Activated CD8-positive, alpha-beta T cell treated with anti-CD3 and anti-CD28 coated beads for 36 hours (primary cell): ENCODE data around the gene CUL9. TPM values are rescaled to one million over a fixed set of nuclear protein-coding genes. Genes with fewer than 3 reads are reported as not detected.

ENCODE experiments used
- ATAC-seq: fragments of 200-7000 bp; cut with Tn5 transposase; one replicate; pipeline ENCODE4 v1.10.0; 2021; ENCODE audit warnings: mild to moderate bottlenecking, moderate library complexity
- CTCF ChIA-PET: fragments of 350-600 bp; sonication (Branson Sonifier 250); formaldehyde crosslinking; loops from one replicate; lab custom pipeline; 2021; ENCODE audit warnings: antibody characterized with exemption; lab: Charles Lee
- POLR2A ChIA-PET: fragments of 350-600 bp; sonication (Branson Sonifier 250); formaldehyde crosslinking; loops from one replicate; lab custom pipeline; 2021; ENCODE audit warnings: antibody characterized with exemption; lab: Charles Lee
- DNase-seq: peaks from one replicate; pipeline ENCODE4 v3.0.0-alpha.2; 2020
- H3K27ac Mint-ChIP-seq: one replicate; pipeline ENCODE4 v1.8.0; 2021; ENCODE audit warnings: mild to moderate bottlenecking, mixed read lengths
- H3K27me3 Mint-ChIP-seq: one replicate; pipeline ENCODE4 v1.8.0; 2021; ENCODE audit warnings: mixed read lengths
- H3K36me3 Mint-ChIP-seq: one replicate; pipeline ENCODE4 v1.8.0; 2021; ENCODE audit warnings: low read depth, mixed read lengths
- H3K4me1 Mint-ChIP-seq: one replicate; pipeline ENCODE4 v1.8.0; 2021; ENCODE audit warnings: low read depth, mixed read lengths
- H3K4me3 Mint-ChIP-seq: one replicate; pipeline ENCODE4 v1.8.0; 2021; ENCODE audit warnings: mild to moderate bottlenecking, moderate library complexity, mixed read lengths
- H3K9me3 Mint-ChIP-seq: one replicate; pipeline ENCODE4 v1.8.0; 2021; ENCODE audit warnings: mixed read lengths
- intact Hi-C: fragments of 100-400 bp; cut with micrococcal nuclease; formaldehyde crosslinking; loops from one replicate; pipeline ENCODE4 v1.10.0; 2022
- total RNA-seq, 2 experiments: library from RNA; stranded (reverse); gene quantifications; one replicate each; pipeline ENCODE4 v1.2.3, GENCODE V29; 2021
- TF ChIP-seq, protein P1 (sequence below): fragments of 200-600 bp; IDR thresholded peaks from one replicate; pipeline ENCODE4 v1.8.0; 2022; ENCODE audit warnings: antibody characterized with exemption, mild to moderate bottlenecking

CUL9 gene
- total RNA-seq, 2 experiments from 2014 or later, result 38.8 to 43.1 TPM

GRCh38 chr6:43271103-43271815, 89.3 kb downstream of the CUL9 start:
- peaks cover 25% of the 10 kb centered on the region for H3K27me3 Mint-ChIP-seq
- ChIA-PET CTCF (interaction anchor here (1.1 kb wide), 1 partner anchor 37 kb away, joined by 3 read pairs; the partner anchor contains the start of gene CRIP3), POLR2A (interaction anchor here (0.7 kb wide), 2 partner anchors 9 to 92 kb away, joined by 3 to 5 read pairs; no protein-coding TSS in a partner anchor)
- H3K4me3 Mint-ChIP-seq, result no peak overlapping the region
- DNase-seq (no peak), ATAC-seq (no peak)
- H3K9me3 Mint-ChIP-seq, result no peaks in the 10 kb centered on the region
- TF ChIP-seq, protein P1, sequence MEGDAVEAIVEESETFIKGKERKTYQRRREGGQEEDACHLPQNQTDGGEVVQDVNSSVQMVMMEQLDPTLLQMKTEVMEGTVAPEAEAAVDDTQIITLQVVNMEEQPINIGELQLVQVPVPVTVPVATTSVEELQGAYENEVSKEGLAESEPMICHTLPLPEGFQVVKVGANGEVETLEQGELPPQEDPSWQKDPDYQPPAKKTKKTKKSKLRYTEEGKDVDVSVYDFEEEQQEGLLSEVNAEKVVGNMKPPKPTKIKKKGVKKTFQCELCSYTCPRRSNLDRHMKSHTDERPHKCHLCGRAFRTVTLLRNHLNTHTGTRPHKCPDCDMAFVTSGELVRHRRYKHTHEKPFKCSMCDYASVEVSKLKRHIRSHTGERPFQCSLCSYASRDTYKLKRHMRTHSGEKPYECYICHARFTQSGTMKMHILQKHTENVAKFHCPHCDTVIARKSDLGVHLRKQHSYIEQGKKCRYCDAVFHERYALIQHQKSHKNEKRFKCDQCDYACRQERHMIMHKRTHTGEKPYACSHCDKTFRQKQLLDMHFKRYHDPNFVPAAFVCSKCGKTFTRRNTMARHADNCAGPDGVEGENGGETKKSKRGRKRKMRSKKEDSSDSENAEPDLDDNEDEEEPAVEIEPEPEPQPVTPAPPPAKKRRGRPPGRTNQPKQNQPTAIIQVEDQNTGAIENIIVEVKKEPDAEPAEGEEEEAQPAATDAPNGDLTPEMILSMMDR, result no peak
- intact Hi-C loops, result no loop called here
- no peaks in the 10 kb centered on the region for H3K36me3 Mint-ChIP-seq
- H3K27ac Mint-ChIP-seq, result no peak overlapping the region
- peaks cover 17% of the 10 kb centered on the region for H3K4me1 Mint-ChIP-seq

- Mint-ChIP-seq H3K4me3 (no peak overlapping the region), H3K36me3 (no peaks in the 10 kb centered on the region), H3K27ac (no peak overlapping the region), H3K27me3 (peaks cover 30% of the 10 kb centered on the region), H3K4me1 (peaks cover 19% of the 10 kb centered on the region), H3K9me3 (no peaks in the 10 kb centered on the region)
- DNase-seq, result no peak
- POLR2A ChIA-PET, result interaction anchor here (1.3 kb wide), 1 partner anchor 25 kb away, joined by 3 read pairs; no protein-coding TSS in a partner anchor
- TF ChIP-seq, protein P1, result no peak
- intact Hi-C loops, result no loop called here
- CTCF ChIA-PET, result interaction anchor here (1.1 to 1.5 kb wide), 2 partner anchors 8 to 36 kb away, joined by 3 to 6 read pairs; partner anchors contain the start of gene CRIP3
- ATAC-seq, result no peak
Observed at GRCh38 chr6:43271944-43272343, 89.9 kb downstream of the CUL9 start.

DNA sequence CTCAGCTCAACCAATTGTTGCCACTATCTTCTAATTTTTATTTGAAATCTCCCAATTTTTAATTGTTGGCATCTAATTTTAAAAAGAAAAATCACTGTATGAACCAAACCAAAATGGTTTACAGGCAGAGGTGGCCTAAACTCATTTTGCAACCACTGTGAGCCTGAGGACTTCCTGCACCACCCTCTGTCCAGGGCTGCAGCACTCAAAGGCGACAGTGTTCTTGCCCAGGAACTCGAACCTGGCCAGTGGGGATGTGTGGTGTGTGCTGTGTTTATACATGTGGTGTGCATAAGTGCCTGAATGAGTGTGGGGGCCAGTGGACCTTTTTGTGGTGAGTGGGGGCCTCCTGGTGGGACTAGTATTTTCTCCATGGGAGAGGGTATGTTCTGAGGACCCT, 91.7 kb downstream of the CUL9 start:
- TF ChIP-seq, protein P1, result no peak
- Mint-ChIP-seq H3K4me3 (no peak overlapping the region), H3K36me3 (no peaks in the 10 kb centered on the region), H3K27ac (no peak overlapping the region), H3K4me1 (peaks cover 18% of the 10 kb centered on the region), H3K9me3 (no peaks in the 10 kb centered on the region), H3K27me3 (peaks cover 35% of the 10 kb centered on the region)
- ATAC-seq (no peak), DNase-seq (no peak)
- CTCF ChIA-PET, result no interaction called here
- intact Hi-C loops, result no loop called here
- POLR2A ChIA-PET, result no interaction called here

Other genes starting within 250 kb of the CUL9 start
- under 1 TPM; 0.25 to 0.38 TPM for gene GNMT, start 221.4 kb upstream of the CUL9 start, total RNA-seq
- gene PEX6, start 203.0 kb upstream of the CUL9 start, total RNA-seq, result 1 to 10 TPM; 7.3 to 9.0 TPM
- 10 to 100 TPM; 41.6 to 47.5 TPM for gene PPP2R5D, start 197.6 kb upstream of the CUL9 start, total RNA-seq
- gene MEA1, start 168.2 kb upstream of the CUL9 start, total RNA-seq, result 10 to 100 TPM; 84.8 to 92.3 TPM
- gene KLHDC3, start 167.9 kb upstream of the CUL9 start, total RNA-seq, result 10 to 100 TPM; 58.6 to 64.0 TPM
- gene RRP36, start 160.6 kb upstream of the CUL9 start, total RNA-seq, result 10 to 100 TPM; 47.9 to 48.0 TPM
- gene CUL7, start 128.3 kb upstream of the CUL9 start, total RNA-seq, result 10 to 100 TPM; 13.9 TPM
- gene MRPL2, start 122.8 kb upstream of the CUL9 start, total RNA-seq, result 100 to 1,000 TPM; 108 TPM
- 10 to 100 TPM; 10.6 to 11.5 TPM for gene KLC4, start 122.6 kb upstream of the CUL9 start, total RNA-seq
- 1 to 10 TPM; 3.8 to 4.1 TPM for gene PTK7, start 105.9 kb upstream of the CUL9 start, total RNA-seq
- gene SRF, start 10.9 kb upstream of the CUL9 start, total RNA-seq, result 10 to 100 TPM; 34.5 to 35.4 TPM
- 10 to 100 TPM; 86.2 to 86.5 TPM for gene DNPH1, start 47.3 kb downstream of the CUL9 start, total RNA-seq
- under 1 TPM; 0.09 to 0.11 TPM for gene TTBK1, start 61.3 kb downstream of the CUL9 start, total RNA-seq
- not detected for gene SLC22A7, start 116.1 kb downstream of the CUL9 start, total RNA-seq
- gene CRIP3, start 126.6 kb downstream of the CUL9 start, total RNA-seq, result 1 to 10 TPM; 2.2 to 2.4 TPM
- gene ZNF318, start 187.5 kb downstream of the CUL9 start, total RNA-seq, result 10 to 100 TPM; 13.1 to 13.5 TPM
- 10 to 100 TPM; 27.2 to 27.5 TPM for gene ABCC10, start 245.3 kb downstream of the CUL9 start, total RNA-seq